22Rv1 (cell line): ENCODE data around the gene ARMH1.
A peak's percentile ranks its signal among the peaks of the same experiment; 100 is the strongest.

Experiments used
- H3K27ac ChIP-seq: fragments of 450-650 bp; 2 replicates; pipeline ENCODE4 v1.5.1; 2017
- CTCF ChIP-seq: fragments of 450-650 bp; IDR thresholded peaks from 2 replicates; pipeline ENCODE4 v1.5.1; 2017; ENCODE audit warnings: mild to moderate bottlenecking
- ZFX ChIP-seq: fragments of 450-650 bp; IDR thresholded peaks from 2 replicates; pipeline ENCODE4 v1.6.1; 2017; ENCODE audit warnings: antibody characterized with exemption, borderline replicate concordance

ARMH1 gene

GRCh38 chr1:44674113-44675000 lies at the start of gene ARMH1, which contains the start of gene TMEM53:
ARMH1 (plus strand) TSS chr1:44674714; CDS start chr1:44689698, 14,984 bp downstream.
TMEM53 (minus strand) TSS chr1:44674481; CDS start chr1:44674391, 90 bp downstream.
- TF ChIP-seq CTCF (no peak), ZFX (no peak)
- peak within 1 kb of the TSS; percentile 81 for H3K27ac ChIP-seq

DNA sequence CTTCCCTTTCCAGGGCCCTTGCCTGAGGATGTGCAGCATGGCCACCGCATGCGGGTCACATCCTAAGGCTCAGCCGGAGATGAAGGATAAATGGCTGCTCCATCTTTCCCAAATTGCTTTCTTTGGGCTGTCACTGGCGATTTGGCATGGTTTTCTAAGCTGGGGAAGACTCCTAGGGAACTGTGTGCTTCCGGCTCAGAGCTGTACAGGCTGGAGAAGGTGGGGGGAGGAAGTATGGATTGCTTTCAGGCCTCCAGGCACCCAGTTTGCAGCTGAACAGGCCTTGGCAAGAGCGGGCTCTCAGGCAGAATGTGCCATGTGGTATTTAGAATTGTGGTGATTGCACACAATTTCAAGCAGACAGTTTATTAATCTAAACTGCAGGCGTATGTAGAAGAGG lies 49.2 kb upstream of the ARMH1 start:
- TF ChIP-seq ZFX = no peak
- TF ChIP-seq CTCF = no peak
- H3K27ac ChIP-seq = no peak overlapping the region

GRCh38 chr1:44628962-44629756 lies 45.4 kb upstream of the ARMH1 start:
- no peak for TF ChIP-seq ZFX
- TF ChIP-seq CTCF = no peak
- no peak overlapping the region for H3K27ac ChIP-seq

DNA sequence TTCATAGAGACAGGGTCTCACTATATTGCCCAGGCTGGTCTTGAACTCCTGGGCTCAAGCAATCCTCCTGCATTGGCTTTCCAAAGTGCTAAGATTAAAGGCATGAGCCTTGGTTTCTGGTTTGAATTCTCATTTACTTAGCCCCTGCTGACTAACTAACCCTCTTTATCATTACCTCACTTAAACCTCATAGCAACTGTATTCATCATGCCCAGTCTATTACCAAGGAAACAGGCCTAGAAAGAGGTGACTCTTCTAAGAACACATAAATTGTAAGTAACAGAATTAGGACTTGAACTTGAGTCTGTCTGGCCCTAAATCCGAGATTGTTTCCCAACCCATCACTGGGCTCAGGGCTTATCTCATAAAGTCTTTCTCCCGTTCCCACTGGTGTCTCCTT lies 44.4 kb upstream of the ARMH1 start:
- H3K27ac ChIP-seq = 0 out of 2 replicates have a peak overlapping the region, but pooled peaks have one; percentile 97
- TF ChIP-seq CTCF (no peak), ZFX (no peak)

- TF ChIP-seq CTCF = no peak
- peak overlapping the region; percentile 97 for H3K27ac ChIP-seq
These were observed 43.2 kb upstream of the ARMH1 start for GRCh38 chr1:44631333-44631646.

- no peak for TF ChIP-seq ZFX
- no peak for TF ChIP-seq CTCF
- H3K27ac ChIP-seq = peak overlapping the region; percentile 97
These were observed 42.6 kb upstream of the ARMH1 start for GRCh38 chr1:44631647-44632539.
